ENCODE results near the gene ATP4B. TPM values are rescaled to one million over a fixed set of nuclear protein-coding genes. Genes with fewer than 3 reads are reported as not detected.

The ATP4B gene
- total RNA-seq, 1 experiment from 2014 or later: not detected

GRCh38 chr13:113665597-113666328 is 7.8 kb upstream of the ATP4B start:
- Mint-ChIP-seq H3K4me3 (no peak overlapping the region), H3K4me1 (no peaks in the 10 kb centered on the region), H3K27me3 (ENCODE audit: low read depth) (no peaks in the 10 kb centered on the region), H3K9me3 (peaks cover 17% of the 10 kb centered on the region), H3K36me3 (no peaks in the 10 kb centered on the region), H3K27ac (no peak overlapping the region)
- TF ChIP-seq OVOL2 (CRISPR knock-in tag; IDR thresholded peaks at IDR 0.05; ENCODE audit: borderline replicate concordance) (no peak), FOXP4 (CRISPR knock-in tag; IDR thresholded peaks at IDR 0.05) (no peak), JAZF1 (CRISPR knock-in tag; IDR thresholded peaks at IDR 0.05) (no peak), ZNF281 (CRISPR knock-in tag; IDR thresholded peaks at IDR 0.05) (no peak), FOXJ3 (CRISPR knock-in tag; IDR thresholded peaks at IDR 0.05; ENCODE audit: borderline replicate concordance) (no peak), AR (CRISPR knock-in tag; IDR thresholded peaks at IDR 0.05) (no peak), ETV6 (CRISPR knock-in tag; IDR thresholded peaks at IDR 0.05) (no peak), ZNF219 (CRISPR knock-in tag; IDR thresholded peaks at IDR 0.05; ENCODE audit: borderline replicate concordance) (no peak), ZMAT4 (CRISPR knock-in tag; IDR thresholded peaks at IDR 0.05) (no peak), JUN (CRISPR knock-in tag; IDR thresholded peaks at IDR 0.05) (no peak), MYBL2 (CRISPR knock-in tag; IDR thresholded peaks at IDR 0.05) (no peak), ZNF396 (CRISPR knock-in tag; IDR thresholded peaks at IDR 0.05; ENCODE audit: borderline replicate concordance) (no peak), ZNF532 (CRISPR knock-in tag; IDR thresholded peaks at IDR 0.05; ENCODE audit: borderline replicate concordance) (no peak), NFYB (CRISPR knock-in tag; conservative IDR thresholded peaks at IDR 0.05; ENCODE audit: low read depth) (no peak), PRRX2 (CRISPR knock-in tag; IDR thresholded peaks at IDR 0.05) (no peak), GABPB1 (CRISPR knock-in tag; IDR thresholded peaks at IDR 0.05) (no peak)
- ChIA-PET CTCF (interaction anchor here (0.8 to 2.7 kb wide), 3 partner anchors 58 to 76 kb away, joined by 3 to 15 read pairs (median 5); no protein-coding TSS in a partner anchor), POLR2A (interaction anchor here (0.6 kb wide), 1 partner anchor 59 kb away, joined by 3 read pairs; no protein-coding TSS in a partner anchor)
- no peak for ATAC-seq
- no peak for DNase-seq (ENCODE audit: low spot score)

All from WTC11 (cell line).